ENCODE data around the gene TPM2.
A peak's percentile ranks its signal among the peaks of the same experiment; 100 is the strongest.

GRCh38 chr9:35690614-35691333 is 1.0 kb upstream of the TPM2 start:
- TF ChIP-seq EZH2 (IDR thresholded peaks at IDR 0.05) = no peak
- peak; percentile 66 for TF ChIP-seq POLR2AphosphoS5 (IDR thresholded peaks at IDR 0.05; ENCODE audit: borderline replicate concordance, low read depth, low read length)
